D721Med (cell line): ENCODE results near the gene RBFA.
A peak's percentile ranks its signal among the peaks of the same experiment; 100 is the strongest.

Experiments used
- DNase-seq: peaks from one replicate; pipeline ENCODE4 v3.0.0; 2011; ENCODE audit warnings: low spot score; ENCODE audit not compliant: insufficient read length
- FAIRE-seq: peaks from 2 replicates; lab custom pipeline; 2011; peaks lifted over from hg19 to GRCh38; lab: Jason Lieb, UNC
- CTCF ChIP-seq: IDR thresholded peaks from 2 replicates; pipeline ENCODE4 v1.5.1; 2012; ENCODE audit warnings: mild to moderate bottlenecking, control low read depth; ENCODE audit not compliant: insufficient read depth; ENCODE audit errors: missing control alignments

RBFA gene

GRCh38 chr18:80074183-80074582 lies 39.9 kb downstream of the RBFA start:
- no peak for TF ChIP-seq CTCF
- DNase-seq (no peak), FAIRE-seq (no peak)

DNA sequence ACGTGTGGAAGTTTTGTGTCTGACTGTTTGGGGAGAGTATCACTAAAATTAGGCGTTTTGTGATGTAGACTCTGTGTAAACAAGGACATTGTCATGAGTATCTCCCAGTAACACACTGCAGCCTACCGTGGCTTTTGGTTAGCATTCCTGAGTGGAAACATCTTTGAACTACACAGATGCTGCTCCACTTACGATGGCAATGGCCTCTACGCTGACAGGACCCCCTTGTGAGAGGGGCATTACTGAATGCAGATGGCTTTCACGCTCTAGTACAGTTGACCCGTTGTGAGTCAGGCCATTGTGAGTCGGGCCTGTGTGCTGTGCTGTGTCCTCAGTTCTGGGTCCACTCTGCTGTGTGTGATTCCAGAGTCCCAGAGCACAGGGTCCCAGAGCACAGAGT lies 40.5 kb downstream of the RBFA start:
- DNase-seq (peak; percentile 25), FAIRE-seq (peak; percentile 68)
- no peak for TF ChIP-seq CTCF

- DNase-seq = peak; percentile 8
- no peak for TF ChIP-seq CTCF
- no peak for FAIRE-seq
Measured at GRCh38 chr18:80075940-80076339, 41.7 kb downstream of the RBFA start.

GRCh38 chr18:80076379-80076778 lies 42.1 kb downstream of the RBFA start:
- TF ChIP-seq CTCF = no peak
- peak; percentile 17 for DNase-seq
- no peak for FAIRE-seq

GRCh38 chr18:80077873-80078272 lies 43.6 kb downstream of the RBFA start:
- no peak for FAIRE-seq
- no peak for DNase-seq
- no peak for TF ChIP-seq CTCF
